ENCODE measurements around the gene MFAP4.

DNA sequence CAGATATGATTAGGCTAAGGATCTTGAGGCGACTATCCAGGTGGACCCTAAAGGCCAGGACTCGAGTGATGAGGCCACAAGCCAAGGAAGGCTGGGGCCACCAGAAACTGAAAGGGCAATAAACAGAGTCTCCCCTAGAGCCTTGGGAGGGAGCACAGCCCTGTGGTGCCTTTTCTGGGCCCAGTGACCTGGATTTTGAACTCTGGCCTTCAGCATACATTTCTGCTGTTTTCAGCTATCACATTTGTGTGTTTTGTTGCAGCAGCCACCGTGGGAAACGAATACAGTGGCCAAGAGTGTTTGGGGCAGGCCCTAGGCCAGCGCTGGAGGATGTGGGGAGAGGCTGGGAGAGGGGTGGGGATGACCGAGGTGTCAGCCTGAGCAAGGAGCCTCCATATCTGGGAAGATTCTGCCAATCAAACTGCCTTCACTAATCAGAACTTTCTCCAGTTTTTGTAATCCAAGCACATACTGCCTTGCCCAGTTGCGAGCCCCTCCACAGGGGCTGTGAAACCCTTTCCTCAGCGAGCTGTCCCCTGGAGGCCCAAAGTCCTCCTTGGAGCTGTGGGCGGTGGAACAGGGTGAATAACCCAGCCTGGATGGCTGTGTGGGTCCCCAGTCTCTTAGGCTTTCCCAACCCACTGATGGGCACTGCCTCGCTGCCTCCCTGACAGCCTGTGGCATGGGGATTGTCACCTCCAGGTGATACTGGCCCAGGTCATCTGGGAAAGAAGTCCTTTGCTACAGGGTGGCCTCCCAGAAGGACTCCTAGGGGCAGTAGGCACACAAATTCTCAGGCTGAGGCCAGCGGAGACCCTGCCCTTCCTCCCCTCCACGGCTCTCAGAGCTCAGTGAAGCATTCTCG is 41.3 kb downstream of the MFAP4 start:
- TF ChIP-seq CTCF (IDR thresholded peaks at IDR 0.05) (no peak), EZH2 (IDR thresholded peaks at IDR 0.05; ENCODE audit: borderline replicate concordance, insufficient read depth, low read depth, low read length, poor library complexity, severe bottlenecking) (no peak)
